GM23338 (cell line): Measurements from ENCODE around the gene PDS5A.

Experiments
- CREB1 ChIP-seq: fragments of 250-450 bp; sonication (Bioruptor Pico); IDR thresholded peaks from 2 replicates; pipeline ENCODE4 v1.5.0; 2020; ENCODE audit warnings: low read depth, mild to moderate bottlenecking, moderate library complexity
- CTCF ChIP-seq, 2 experiments: fragments of 200-600 bp in 1 of 2; sonication (generic) in 1 of 2; conservative IDR thresholded peaks; 2 replicates each; pipeline versions ENCODE4 v1.5.1 to v1.6.1; 2016 to 2017; ENCODE audit warnings: antibody characterized with exemption in 2 of 2, low read depth in 2 of 2, mild to moderate bottlenecking in 2 of 2, moderate library complexity in 1 of 2
- EZH2 ChIP-seq: fragments of 200-600 bp; sonication (generic); IDR thresholded peaks from one replicate; pipeline ENCODE4 v1.8.0; 2017; ENCODE audit warnings: antibody characterized with exemption, mild to moderate bottlenecking, low read depth; ENCODE audit not compliant: unreplicated experiment
- EZH2phosphoT487 ChIP-seq: fragments of 200-600 bp; sonication (generic); IDR thresholded peaks from one replicate; pipeline ENCODE4 v1.8.1; 2018; ENCODE audit warnings: antibody characterized with exemption; ENCODE audit not compliant: unreplicated experiment
- JUNB ChIP-seq: IDR thresholded peaks from one replicate; pipeline ENCODE4 v1.6.1; 2016; ENCODE audit warnings: antibody characterized with exemption; ENCODE audit not compliant: unreplicated experiment
- POLR2AphosphoS5 ChIP-seq: IDR thresholded peaks from 2 replicates; pipeline ENCODE4 v1.6.1; 2016; ENCODE audit warnings: antibody characterized with exemption, low read depth
- STAT1 ChIP-seq: IDR thresholded peaks from one replicate; pipeline ENCODE4 v1.6.1; 2016; ENCODE audit warnings: antibody characterized with exemption; ENCODE audit not compliant: unreplicated experiment

DNA sequence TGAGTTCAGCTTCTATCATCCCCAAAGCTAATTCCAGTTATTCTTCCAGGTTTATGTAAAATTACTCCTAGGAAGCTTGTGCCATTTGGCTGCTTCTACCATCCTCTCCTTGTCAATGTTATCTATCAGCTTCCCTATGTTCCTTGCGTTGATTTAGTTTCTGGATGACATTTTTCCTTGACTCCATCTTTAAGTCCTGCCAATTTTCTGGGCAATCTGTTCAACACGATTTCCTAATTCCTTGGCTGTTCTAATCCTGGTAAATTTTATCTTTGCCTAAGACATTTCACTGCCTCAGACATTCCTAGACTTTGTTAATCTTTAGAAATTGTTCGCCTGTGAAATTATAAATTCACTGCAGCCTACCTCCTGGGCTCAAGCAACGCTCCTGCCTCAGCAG is 125.1 kb downstream of the PDS5A start:
- TF ChIP-seq EZH2phosphoT487, result no peak
- TF ChIP-seq CTCF (conservative IDR thresholded peaks at IDR 0.05; ENCODE audit: low read depth in 2 of 2), result no peak
- no peak for TF ChIP-seq EZH2
- no peak for TF ChIP-seq POLR2AphosphoS5
- TF ChIP-seq STAT1, result no peak
- no peak for TF ChIP-seq JUNB
- no peak for TF ChIP-seq CREB1 (CRISPR knock-in tag)
